ENCODE measurements around the gene UQCRQ. TPM values are rescaled to one million over a fixed set of nuclear protein-coding genes. Genes with fewer than 3 reads are reported as not detected.

Gene UQCRQ
- polyA plus RNA-seq, 4 donors: 193 to 247 (median 222) TPM

- no peak for DNase-seq (ENCODE audit: low read depth in 4 of 4, low spot score in 3 of 4)
Measured at GRCh38 chr5:132865668-132866341, 637 bp upstream of the UQCRQ start.

GRCh38 chr5:132867046-132867451 lies 607 bp downstream of the UQCRQ start:
- DNase-seq (ENCODE audit: low read depth in 4 of 4, low spot score in 3 of 4): no peak

- DNase-seq (ENCODE audit: low read depth in 4 of 4, low spot score in 3 of 4): no peak
Measured at GRCh38 chr5:132868754-132869153, 2.3 kb downstream of the UQCRQ start.

GRCh38 chr5:132870801-132871200 lies 4.4 kb downstream of the UQCRQ start:
- DNase-seq (ENCODE audit: low read depth in 4 of 4, low spot score in 3 of 4): no peak

GRCh38 chr5:132871459-132872284 lies 5.2 kb downstream of the UQCRQ start:
- DNase-seq (ENCODE audit: low read depth in 4 of 4, low spot score in 3 of 4): no peak

- DNase-seq (ENCODE audit: low read depth in 4 of 4, low spot score in 3 of 4): no peak
Measured at GRCh38 chr5:132872788-132873118, 6.3 kb downstream of the UQCRQ start.

- no peak for DNase-seq (ENCODE audit: low read depth in 4 of 4, low spot score in 3 of 4)
Measured at GRCh38 chr5:132873119-132873929, 6.9 kb downstream of the UQCRQ start, which contains the start of gene LEAP2. Gene LEAP2, plus strand, starts transcription at chr5:132873668. Its CDS starts 27 bp downstream, at chr5:132873695.

GRCh38 chr5:132873930-132874271 lies 7.5 kb downstream of the UQCRQ start:
- DNase-seq (ENCODE audit: low read depth in 4 of 4, low spot score in 3 of 4): no peak

- DNase-seq (ENCODE audit: low read depth in 4 of 4, low spot score in 3 of 4): no peak
Measured at GRCh38 chr5:132876020-132876759, 9.7 kb downstream of the UQCRQ start.

GRCh38 chr5:132877466-132877865 lies 11.0 kb downstream of the UQCRQ start:
- no peak for DNase-seq (ENCODE audit: low read depth in 4 of 4, low spot score in 3 of 4)

GRCh38 chr5:132877938-132878337 lies 11.5 kb downstream of the UQCRQ start:
- no peak for DNase-seq (ENCODE audit: low read depth in 4 of 4, low spot score in 3 of 4)

GRCh38 chr5:132883261-132883834 lies 16.9 kb downstream of the UQCRQ start:
- peak in 2 of 4 donors; percentile 19 to 36 for DNase-seq (ENCODE audit: low read depth in 4 of 4, low spot score in 3 of 4)

- DNase-seq (ENCODE audit: low read depth in 4 of 4, low spot score in 3 of 4): no peak
Measured at GRCh38 chr5:132884548-132884947, 18.1 kb downstream of the UQCRQ start.

- DNase-seq (ENCODE audit: low read depth in 4 of 4, low spot score in 3 of 4): no peak
Measured at GRCh38 chr5:132886064-132886823, 19.8 kb downstream of the UQCRQ start.

- no peak for DNase-seq (ENCODE audit: low read depth in 4 of 4, low spot score in 3 of 4)
Measured at GRCh38 chr5:132887283-132887682, 20.8 kb downstream of the UQCRQ start.

- DNase-seq (ENCODE audit: low read depth in 4 of 4, low spot score in 3 of 4): no peak
Measured at GRCh38 chr5:132889501-132889900, 23.1 kb downstream of the UQCRQ start.

- no peak for DNase-seq (ENCODE audit: low read depth in 4 of 4, low spot score in 3 of 4)
Measured at GRCh38 chr5:132890817-132891216, 24.4 kb downstream of the UQCRQ start.

- no peak for DNase-seq (ENCODE audit: low read depth in 4 of 4, low spot score in 3 of 4)
Measured at GRCh38 chr5:132895719-132896305, 29.4 kb downstream of the UQCRQ start.

- DNase-seq (ENCODE audit: low read depth in 4 of 4, low spot score in 3 of 4): no peak
Measured at GRCh38 chr5:132896685-132897084, 30.2 kb downstream of the UQCRQ start.

All from right renal pelvis (tissue), 4 donors.